Loucy (cell line): Measurements from ENCODE around the gene SLC35A4.

Experiments
- H2AFZ ChIP-seq: fragments of 200-600 bp; sonication (generic); 2 replicates; pipeline ENCODE4 v1.6.0; 2016; ENCODE audit warnings: antibody characterized with exemption, mild to moderate bottlenecking, low read length, moderate library complexity
- H3F3A ChIP-seq: fragments of 200-600 bp; 2 replicates; pipeline ENCODE4 v1.6.0; 2016; ENCODE audit warnings: antibody characterized with exemption, low read depth, mild to moderate bottlenecking
- H3K27me3 ChIP-seq: fragments of 200-600 bp; sonication (generic); 2 replicates; pipeline ENCODE4 v1.6.1; 2014; ENCODE audit warnings: low read length, mild to moderate bottlenecking; ENCODE audit not compliant: insufficient read depth, poor library complexity, severe bottlenecking
- H3K36me3 ChIP-seq: fragments of 200-600 bp; sonication (generic); 2 replicates; pipeline ENCODE4 v1.6.1; 2016; ENCODE audit warnings: low read length; ENCODE audit not compliant: insufficient read depth
- H3K4me1 ChIP-seq: fragments of 200-600 bp; sonication (generic); 2 replicates; pipeline ENCODE4 v1.5.1; 2014; ENCODE audit warnings: low read length, mild to moderate bottlenecking; ENCODE audit not compliant: insufficient read depth, poor library complexity, severe bottlenecking
- H3K4me2 ChIP-seq: fragments of 200-600 bp; sonication (generic); 2 replicates; pipeline ENCODE4 v1.6.0; 2014; ENCODE audit warnings: antibody characterized with exemption, low read length, low read depth, mild to moderate bottlenecking; ENCODE audit not compliant: poor library complexity, severe bottlenecking
- H3K4me3 ChIP-seq: fragments of 200-600 bp; sonication (generic); 2 replicates; pipeline ENCODE4 v1.5.1; 2014; ENCODE audit warnings: low read length, mild to moderate bottlenecking, mixed read lengths; ENCODE audit not compliant: poor library complexity, severe bottlenecking
- H3K79me2 ChIP-seq: fragments of 200-600 bp; sonication (generic); 2 replicates; pipeline ENCODE4 v1.6.1; 2014; ENCODE audit warnings: low read length; ENCODE audit not compliant: insufficient read depth
- H3K9ac ChIP-seq: fragments of 200-600 bp; sonication (generic); 2 replicates; pipeline ENCODE4 v1.6.0; 2014; ENCODE audit warnings: mild to moderate bottlenecking, low read depth, low read length, moderate library complexity; ENCODE audit not compliant: poor library complexity, severe bottlenecking
- H3K9me2 ChIP-seq: fragments of 200-600 bp; sonication (generic); replicated peaks from 2 replicates; pipeline ENCODE4 v1.6.1; 2016; ENCODE audit warnings: low read depth, low read length, mixed read lengths
- H3K9me3 ChIP-seq: fragments of 200-600 bp; sonication (generic); 2 replicates; pipeline ENCODE4 v1.6.1; 2014; ENCODE audit warnings: mild to moderate bottlenecking, antibody characterized with exemption, low read length, low read depth; ENCODE audit not compliant: insufficient read depth
- H4K20me1 ChIP-seq: fragments of 200-600 bp; sonication (generic); 2 replicates; pipeline ENCODE4 v1.6.0; 2014; ENCODE audit warnings: antibody characterized with exemption, low read length, mild to moderate bottlenecking; ENCODE audit not compliant: insufficient read depth, poor library complexity, severe bottlenecking
- EZH2phosphoT487 ChIP-seq: fragments of 200-600 bp; IDR thresholded peaks from 2 replicates; pipeline ENCODE4 v1.6.1; 2018; ENCODE audit warnings: antibody characterized with exemption, mild to moderate bottlenecking, moderate library complexity, borderline replicate concordance
- TF ChIP-seq, protein P1 (sequence below): fragments of 200-600 bp; sonication (generic); conservative IDR thresholded peaks from 2 replicates; pipeline ENCODE4 v1.5.1; 2014; ENCODE audit warnings: mild to moderate bottlenecking, antibody characterized with exemption, low read length

Gene SLC35A4

DNA sequence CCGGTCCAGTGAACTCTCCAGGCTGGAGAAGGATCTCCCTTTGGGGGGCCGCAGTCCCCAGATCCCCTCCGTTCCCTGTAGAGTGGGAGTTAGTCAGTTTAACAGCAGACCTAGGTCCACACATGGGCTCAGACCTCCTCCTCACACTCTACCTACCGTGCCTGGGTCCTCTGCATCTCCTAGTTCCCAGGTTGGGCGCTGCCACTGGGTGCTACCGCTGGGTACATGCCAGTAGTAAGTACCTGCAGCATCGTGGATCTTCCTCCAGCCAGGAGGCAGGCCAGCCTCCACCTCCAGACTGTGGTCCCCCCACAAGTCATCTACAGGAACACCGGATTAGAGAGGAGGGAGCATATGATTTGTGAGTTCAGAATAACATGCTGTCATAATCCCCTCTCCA, 1.0 kb upstream of the SLC35A4 start:
- Histone ChIP-seq H3K4me3 (peak overlapping the region; percentile 99), H3K79me2 (peaks cover 47% of the 10 kb centered on the region), H3K9me3 (no peaks in the 10 kb centered on the region), H2AFZ (no peak overlapping the region), H3F3A (no peaks in the 10 kb centered on the region), H3K9ac (peak overlapping the region; percentile 97), H4K20me1 (peaks cover 6% of the 10 kb centered on the region), H3K4me2 (peak overlapping the region; percentile 87), H3K27me3 (no peaks in the 10 kb centered on the region), H3K9me2 (no peaks in the 10 kb centered on the region), H3K36me3 (peaks cover 3% of the 10 kb centered on the region; the same call in 1 of the 2 replicates), H3K4me1 (peaks cover 28% of the 10 kb centered on the region)
- TF ChIP-seq EZH2phosphoT487 = no peak
- TF ChIP-seq, protein P1, sequence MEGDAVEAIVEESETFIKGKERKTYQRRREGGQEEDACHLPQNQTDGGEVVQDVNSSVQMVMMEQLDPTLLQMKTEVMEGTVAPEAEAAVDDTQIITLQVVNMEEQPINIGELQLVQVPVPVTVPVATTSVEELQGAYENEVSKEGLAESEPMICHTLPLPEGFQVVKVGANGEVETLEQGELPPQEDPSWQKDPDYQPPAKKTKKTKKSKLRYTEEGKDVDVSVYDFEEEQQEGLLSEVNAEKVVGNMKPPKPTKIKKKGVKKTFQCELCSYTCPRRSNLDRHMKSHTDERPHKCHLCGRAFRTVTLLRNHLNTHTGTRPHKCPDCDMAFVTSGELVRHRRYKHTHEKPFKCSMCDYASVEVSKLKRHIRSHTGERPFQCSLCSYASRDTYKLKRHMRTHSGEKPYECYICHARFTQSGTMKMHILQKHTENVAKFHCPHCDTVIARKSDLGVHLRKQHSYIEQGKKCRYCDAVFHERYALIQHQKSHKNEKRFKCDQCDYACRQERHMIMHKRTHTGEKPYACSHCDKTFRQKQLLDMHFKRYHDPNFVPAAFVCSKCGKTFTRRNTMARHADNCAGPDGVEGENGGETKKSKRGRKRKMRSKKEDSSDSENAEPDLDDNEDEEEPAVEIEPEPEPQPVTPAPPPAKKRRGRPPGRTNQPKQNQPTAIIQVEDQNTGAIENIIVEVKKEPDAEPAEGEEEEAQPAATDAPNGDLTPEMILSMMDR = no peak

DNA sequence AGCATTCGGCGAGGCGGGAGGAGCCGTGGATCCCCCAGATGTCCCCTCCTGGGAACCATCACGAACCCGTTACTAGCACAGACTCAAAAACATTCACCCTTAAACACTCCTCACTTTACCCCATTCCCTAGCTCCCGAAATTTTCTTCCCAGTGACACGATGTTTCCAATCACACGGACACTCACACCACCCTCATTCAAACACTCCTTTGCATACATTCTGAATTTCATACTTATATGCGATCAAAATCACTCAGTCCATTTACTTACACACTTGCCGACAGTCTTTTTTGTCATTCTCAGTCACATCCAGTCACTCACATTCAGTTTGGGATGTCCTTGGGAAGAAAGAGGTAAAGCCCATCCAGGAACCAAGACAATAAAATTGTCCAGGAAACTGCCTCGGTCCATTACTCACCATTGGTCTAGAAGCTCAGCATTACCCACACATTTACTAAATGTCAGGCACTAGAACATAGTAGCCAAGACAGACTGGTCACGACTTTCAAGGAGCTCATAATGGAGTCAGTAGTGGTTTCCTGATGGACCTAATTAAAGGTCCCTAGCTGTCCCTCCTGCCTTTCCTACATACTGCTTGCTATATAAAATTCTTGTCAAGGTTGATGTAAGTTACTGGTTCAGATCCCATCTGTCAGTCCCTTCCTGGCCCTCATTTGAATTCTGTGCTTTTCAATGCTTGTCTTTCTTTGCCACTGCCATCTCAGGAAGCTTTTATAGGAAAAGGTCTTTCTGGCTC, 574 bp downstream of the SLC35A4 start:
- peaks cover 47% of the 10 kb centered on the region for H3K79me2 ChIP-seq
- peak overlapping the region; percentile 99 for H3K4me3 ChIP-seq

DNA sequence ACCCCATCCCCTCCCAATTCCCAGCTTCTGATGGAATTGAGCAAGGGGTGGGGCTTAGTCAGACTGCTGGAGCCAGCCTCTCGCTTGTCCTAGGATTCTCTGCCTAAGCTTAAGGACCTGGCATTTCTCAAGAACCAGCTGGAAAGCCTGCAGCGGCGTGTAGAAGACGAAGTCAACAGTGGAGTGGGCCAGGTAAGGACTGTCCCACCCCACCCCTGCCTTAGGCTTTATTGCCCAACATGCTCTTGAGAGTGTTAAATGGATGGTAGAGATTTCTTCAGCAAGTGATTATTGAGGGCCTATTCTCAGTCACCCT, 1.1 kb downstream of the SLC35A4 start:
- H3F3A ChIP-seq = no peaks in the 10 kb centered on the region
- H3K4me3 ChIP-seq = peak overlapping the region; percentile 99
- H3K9me2 ChIP-seq = no peaks in the 10 kb centered on the region
- H3K27me3 ChIP-seq = no peaks in the 10 kb centered on the region
- peaks cover 28% of the 10 kb centered on the region for H3K4me1 ChIP-seq
- H3K79me2 ChIP-seq = peaks cover 47% of the 10 kb centered on the region
- peak overlapping the region; percentile 87 for H3K4me2 ChIP-seq
- H3K36me3 ChIP-seq = peaks cover 3% of the 10 kb centered on the region; the same call in 1 of the 2 replicates
- H3K9ac ChIP-seq = peak overlapping the region; percentile 97
- TF ChIP-seq EZH2phosphoT487 = no peak
- TF ChIP-seq, protein P1 = no peak
- H2AFZ ChIP-seq = no peak overlapping the region
- peaks cover 6% of the 10 kb centered on the region for H4K20me1 ChIP-seq
- H3K9me3 ChIP-seq = no peaks in the 10 kb centered on the region

More for the DNA sequence above, 574 bp downstream of the SLC35A4 start:
- Histone ChIP-seq H3K9me2 (no peaks in the 10 kb centered on the region), H3F3A (no peaks in the 10 kb centered on the region), H3K36me3 (peaks cover 3% of the 10 kb centered on the region; the same call in 1 of the 2 replicates), H3K9me3 (no peaks in the 10 kb centered on the region), H3K9ac (peak overlapping the region; percentile 97), H3K4me2 (peak overlapping the region; percentile 87), H2AFZ (peak overlapping the region; percentile 86), H3K27me3 (no peaks in the 10 kb centered on the region), H3K4me1 (peaks cover 28% of the 10 kb centered on the region), H4K20me1 (peaks cover 6% of the 10 kb centered on the region)
- no peak for TF ChIP-seq EZH2phosphoT487
- TF ChIP-seq, protein P1 = no peak
